IMR-90 (cell line): Measurements from ENCODE around the gene ENO4. TPM values are rescaled to one million over a fixed set of nuclear protein-coding genes. Genes with fewer than 3 reads are reported as not detected.

ENCODE experiments used
- ATAC-seq: fragments of 200-7000 bp; cut with Tn5 transposase; 2 replicates; pipeline ENCODE4 v1.9.1; 2020; ENCODE audit warnings: low read depth, mild to moderate bottlenecking, moderate library complexity
- BruUV-seq: library from RNA; stranded (reverse); fragments of 400-500 nt; replicated peaks from 2 replicates; lab custom pipeline; 2021; lab: Mats Ljungman, UMichigan
- CTCF ChIA-PET: fragments of 300-600 bp; formaldehyde crosslinking; extraction: SDS; loops from one replicate; lab custom pipeline; 2021; ENCODE audit warnings: antibody characterized with exemption; lab: Yijun Ruan, JAX
- POLR2A ChIA-PET: fragments of 300-600 bp; sonication (Branson Sonifier 250); formaldehyde crosslinking; loops from one replicate; lab custom pipeline; 2022; ENCODE audit warnings: antibody characterized with exemption; ENCODE audit not compliant: unreplicated experiment; lab: Charles Lee
- DNase-seq: peaks from one replicate; pipeline ENCODE4 v3.0.0; 2013
- H2AFZ ChIP-seq: replicated peaks from 2 replicates; pipeline ENCODE3; 2013; ENCODE audit warnings: low read length, mild to moderate bottlenecking; ENCODE audit not compliant: poor library complexity
- H2AK5ac ChIP-seq: 2 replicates; pipeline ENCODE4 v1.6.1; 2013; ENCODE audit warnings: low read depth, low read length, inconsistent platforms
- H2AK9ac ChIP-seq: replicated peaks from 2 replicates; pipeline ENCODE3; 2013; ENCODE audit warnings: mild to moderate bottlenecking, low read depth, low read length, moderate library complexity; ENCODE audit not compliant: poor library complexity
- H2BK120ac ChIP-seq: 2 replicates; pipeline ENCODE4 v1.6.1; 2013; ENCODE audit warnings: low read depth, low read length, inconsistent platforms
- H2BK15ac ChIP-seq: 3 replicates; pipeline ENCODE4 v1.6.1; 2013; ENCODE audit warnings: low read depth, low read length, inconsistent platforms
- H2BK20ac ChIP-seq: 2 replicates; pipeline ENCODE4 v1.6.1; 2013; ENCODE audit warnings: low read depth, mild to moderate bottlenecking, inconsistent platforms, low read length, moderate library complexity
- H2BK5ac ChIP-seq: 2 replicates; pipeline ENCODE4 v1.6.1; 2013; ENCODE audit warnings: mild to moderate bottlenecking, low read depth, low read length, inconsistent platforms; ENCODE audit not compliant: poor library complexity, severe bottlenecking
- H3K14ac ChIP-seq: replicated peaks from 2 replicates; pipeline ENCODE4 v1.6.1; 2013; ENCODE audit warnings: low read depth, low read length, inconsistent platforms
- H3K18ac ChIP-seq: 2 replicates; pipeline ENCODE4 v1.6.1; 2013; ENCODE audit warnings: low read depth, low read length, control low read depth
- H3K23ac ChIP-seq: 2 replicates; pipeline ENCODE4 v1.6.1; 2013; ENCODE audit warnings: low read depth, low read length, inconsistent platforms
- H3K27ac ChIP-seq: 2 replicates; pipeline ENCODE4 v1.5.1; 2013; ENCODE audit warnings: mild to moderate bottlenecking, control low read depth, low read length; ENCODE audit not compliant: insufficient read depth
- H3K27me3 ChIP-seq: 2 replicates; pipeline ENCODE4 v1.6.1; 2013; ENCODE audit warnings: low read length; ENCODE audit not compliant: control insufficient read depth, insufficient read depth
- H3K36me3 ChIP-seq: 2 replicates; pipeline ENCODE4 v1.6.1; 2013; ENCODE audit warnings: low read length, mixed read lengths; ENCODE audit not compliant: control insufficient read depth, insufficient read depth
- H3K4ac ChIP-seq: 2 replicates; pipeline ENCODE4 v1.6.1; 2013; ENCODE audit warnings: low read depth, low read length, inconsistent platforms
- H3K4me1 ChIP-seq: 2 replicates; pipeline ENCODE4 v1.6.1; 2013; ENCODE audit warnings: low read length, mixed read lengths; ENCODE audit not compliant: control insufficient read depth, insufficient read depth
- H3K4me2 ChIP-seq: 2 replicates; pipeline ENCODE4 v1.6.1; 2013; ENCODE audit warnings: low read depth, mild to moderate bottlenecking, control low read depth, low read length, moderate library complexity
- H3K4me3 ChIP-seq: 2 replicates; pipeline ENCODE4 v1.5.1; 2013; ENCODE audit warnings: low read depth, mild to moderate bottlenecking, control low read depth, low read length, moderate library complexity; ENCODE audit not compliant: insufficient read depth
- H3K56ac ChIP-seq: 2 replicates; pipeline ENCODE4 v1.6.1; 2013; ENCODE audit warnings: low read length, inconsistent platforms; ENCODE audit not compliant: insufficient read depth; ENCODE audit errors: extremely low read depth
- H3K79me1 ChIP-seq, 2 experiments: 2 replicates each; pipeline ENCODE4 v1.6.1; 2013; ENCODE audit warnings: low read length in 2 of 2, inconsistent platforms in 1 of 2, low read depth in 1 of 2
- H3K9ac ChIP-seq: 2 replicates; pipeline ENCODE4 v1.6.1; 2013; ENCODE audit warnings: low read depth, low read length, control low read depth
- H3K9me1 ChIP-seq: 2 replicates; pipeline ENCODE4 v1.6.1; 2013; ENCODE audit warnings: low read length, inconsistent platforms; ENCODE audit not compliant: insufficient read depth
- H3K9me3 ChIP-seq: 2 replicates; pipeline ENCODE4 v1.6.1; 2013; ENCODE audit warnings: low read length; ENCODE audit not compliant: control insufficient read depth, insufficient read depth
- H4K20me1 ChIP-seq: 2 replicates; pipeline ENCODE4 v1.6.1; 2013; ENCODE audit warnings: low read length, inconsistent platforms; ENCODE audit not compliant: insufficient read depth
- H4K5ac ChIP-seq: 2 replicates; pipeline ENCODE4 v1.6.1; 2013; ENCODE audit warnings: mild to moderate bottlenecking, low read depth, low read length, control low read depth
- H4K8ac ChIP-seq, 2 experiments: 2 replicates each; pipeline ENCODE4 v1.6.1; 2013; ENCODE audit warnings: low read depth in 2 of 2, low read length in 2 of 2, control low read depth in 1 of 2, inconsistent platforms in 1 of 2
- H4K91ac ChIP-seq: 2 replicates; pipeline ENCODE4 v1.6.1; 2013; ENCODE audit warnings: low read depth, low read length, inconsistent platforms; ENCODE audit not compliant: insufficient read depth
- BHLHE40 ChIP-seq: fragments of 150-350 bp; IDR thresholded peaks from 2 replicates; pipeline ENCODE4 v1.6.1; 2016; ENCODE audit warnings: mild to moderate bottlenecking, low read depth, low read length
- FOS ChIP-seq: fragments of 150-350 bp; IDR thresholded peaks from 2 replicates; pipeline ENCODE4 v1.6.1; 2016; ENCODE audit warnings: low read depth, low read length
- MXI1 ChIP-seq: IDR thresholded peaks from 2 replicates; pipeline ENCODE4 v1.6.1; 2012; ENCODE audit warnings: low read depth, mild to moderate bottlenecking, low read length, moderate library complexity, borderline replicate concordance
- WGBS, 2 experiments: methylation state at CpG; one replicate each; pipeline versions ENCODE4 v1.1.5 to v1.1.7; 2013; ENCODE audit warnings: missing lambda C conversion rate in 2 of 2; ENCODE audit not compliant: insufficient read length in 1 of 2; ENCODE audit errors: extremely low coverage in 2 of 2; 5-methylcytosine and 5-hydroxymethylcytosine counted together
- dilution Hi-C: fragments of 300-500 bp; cut with HindIII; formaldehyde crosslinking; loops from one replicate; pipeline ENCODE4 v1.14.3; 2018; ENCODE audit warnings: low sequenced_read_pairs; ENCODE audit not compliant: unreplicated experiment
- in situ Hi-C: fragments of 300-500 bp; cut with MboI; formaldehyde crosslinking; loops from 3 replicates; pipeline ENCODE4 v1.14.3; 2019; ENCODE audit warnings: low sequenced_read_pairs, inconsistent platforms, mixed read lengths
- intact Hi-C: fragments of 100-400 bp; cut with micrococcal nuclease; formaldehyde crosslinking; loops from 2 replicates; pipeline ENCODE4 v1.10.0; 2022
- polyA plus RNA-seq, 3 experiments: library from polyadenylated mRNA; depleted of rRNA; stranded (reverse); fragments of >200 nt; gene quantifications; 2 replicates each; pipeline ENCODE4 v1.2.3, GENCODE V29; 2012; ENCODE audit warnings: low replicate concordance in 1 of 3
- total RNA-seq: library from RNA; depleted of rRNA; stranded (reverse); fragments of >200 nt; gene quantifications from 2 replicates; pipeline ENCODE4 v1.2.3, GENCODE V29; 2012

Gene ENO4
- total and polyA plus RNA-seq, 2 of the 4 experiments (the other 2 are of a cell fraction), result under 0.01 to 0.05 TPM

- H3K4ac ChIP-seq, result no peak overlapping the region
- H2BK20ac ChIP-seq, result no peak overlapping the region
- no peaks in the 10 kb centered on the region for H3K79me1 ChIP-seq
- no peaks in the 10 kb centered on the region for H3K9me1 ChIP-seq
- ATAC-seq, result no peak
- no peak overlapping the region for H3K4me2 ChIP-seq
- no peak overlapping the region for H3K14ac ChIP-seq
- no peak overlapping the region for H2AFZ ChIP-seq
- H3K18ac ChIP-seq, result no peak overlapping the region
- H3K56ac ChIP-seq, result no peak overlapping the region
- H3K4me3 ChIP-seq, result no peak overlapping the region
- no peak overlapping the region for H2AK5ac ChIP-seq
- no peak overlapping the region for H3K9ac ChIP-seq
- H3K36me3 ChIP-seq, result no peaks in the 10 kb centered on the region
- H4K20me1 ChIP-seq, result no peaks in the 10 kb centered on the region
- H3K27me3 ChIP-seq, result peaks cover 3% of the 10 kb centered on the region; the same call in 1 of the 2 replicates
- dilution Hi-C loops (no loop called here), intact Hi-C loops (no loop called here), in situ Hi-C loops (no loop called here)
- no peak overlapping the region for H4K8ac ChIP-seq
- POLR2A ChIA-PET, result no interaction called here
- DNase-seq, result no peak
- H3K9me3 ChIP-seq, result no peaks in the 10 kb centered on the region
- no peak overlapping the region for H3K27ac ChIP-seq
- 72% methylated on average over 2 of the region's 3 CpGs; no CpG with 5 or more reads in 1 of the 2 experiments for WGBS, 2 experiments
- no peak overlapping the region for H2BK120ac ChIP-seq
- H2BK15ac ChIP-seq, result no peak overlapping the region
- CTCF ChIA-PET, result no interaction called here
- no peak for TF ChIP-seq FOS
- TF ChIP-seq BHLHE40, result no peak
- no peak for TF ChIP-seq MXI1
- H4K5ac ChIP-seq, result no peak overlapping the region
- no peak overlapping the region for H4K91ac ChIP-seq
- no peaks in the 10 kb centered on the region for H3K4me1 ChIP-seq
- H3K23ac ChIP-seq, result no peak overlapping the region
- no TSS peak for BruUV-seq
- no peak overlapping the region for H2BK5ac ChIP-seq
- no peak overlapping the region for H2AK9ac ChIP-seq
Observed at GRCh38 chr10:116857156-116857555, 7.9 kb downstream of the ENO4 start.
